Endometrial microvascular endothelial cells (primary cell): Measurements from ENCODE around the gene LRMDA. TPM values are rescaled to one million over a fixed set of nuclear protein-coding genes. Genes with fewer than 3 reads are reported as not detected.

ENCODE experiments used
- in situ Hi-C: cut with HindIII; loops from 2 replicates; pipeline ENCODE4 v1.10.0; 2017; ENCODE audit warnings: low sequenced_read_pairs, low pct_unique_long_range_greater_than_20kb; ENCODE audit errors: inconsistent ontology term
- total RNA-seq: library from RNA; depleted of rRNA; stranded (reverse); fragments of >200 nt; gene quantifications from one replicate; pipeline ENCODE4 v1.2.3, GENCODE V29; 2015; ENCODE audit errors: inconsistent ontology term

The LRMDA gene
- total RNA-seq, 1 donor from 2014 or later, result 1.2 TPM

DNA sequence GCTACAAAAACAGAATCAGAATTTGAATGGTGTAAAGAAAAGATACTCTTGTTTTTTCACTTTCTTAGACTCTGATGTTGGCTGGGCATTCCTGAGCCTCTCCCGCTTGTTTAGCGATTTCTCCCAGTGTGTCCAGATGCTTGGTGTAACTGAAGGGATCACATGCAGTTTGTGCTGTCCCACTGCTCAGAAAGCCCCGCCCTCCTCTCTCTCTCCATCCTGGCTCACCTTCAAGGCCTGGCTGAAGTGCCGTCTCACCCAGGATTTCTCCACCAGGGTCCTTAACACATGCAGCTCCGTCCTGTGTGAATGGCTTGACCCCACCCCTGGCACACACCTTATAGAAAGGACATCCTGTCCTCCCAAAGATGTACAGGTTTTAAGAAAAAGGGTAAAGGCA, 437.1 kb downstream of the LRMDA start:
- in situ Hi-C loops, result no loop called here

GRCh38 chr10:75870039-75870645, 438.7 kb downstream of the LRMDA start:
- in situ Hi-C loops, result no loop called here

GRCh38 chr10:75875740-75876139, 444.3 kb downstream of the LRMDA start:
- in situ Hi-C loops, result no loop called here

GRCh38 chr10:75876710-75877109, 445.3 kb downstream of the LRMDA start:
- in situ Hi-C loops, result no loop called here

DNA sequence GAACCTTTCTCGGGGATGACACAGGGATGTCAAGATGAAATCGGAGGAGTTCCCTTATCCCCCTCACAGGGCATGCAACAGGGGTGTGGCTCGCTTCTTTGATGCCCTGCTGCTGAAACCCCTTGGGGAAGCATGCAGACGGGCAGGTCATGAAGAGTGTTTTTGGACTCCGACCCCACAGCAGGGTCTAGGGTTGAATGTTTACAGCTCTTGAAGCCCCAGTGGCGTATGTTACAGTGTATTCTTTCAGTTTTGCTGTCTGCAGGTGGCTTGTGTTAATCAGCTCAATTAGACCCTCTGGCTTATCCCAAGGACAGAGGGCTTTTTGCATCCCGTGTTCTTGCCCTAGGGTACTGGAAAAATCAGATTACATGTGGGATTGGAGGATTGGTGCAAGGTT, 446.5 kb downstream of the LRMDA start:
- in situ Hi-C loops, result no loop called here

GRCh38 chr10:75878586-75878985, 447.2 kb downstream of the LRMDA start:
- in situ Hi-C loops, result no loop called here

DNA sequence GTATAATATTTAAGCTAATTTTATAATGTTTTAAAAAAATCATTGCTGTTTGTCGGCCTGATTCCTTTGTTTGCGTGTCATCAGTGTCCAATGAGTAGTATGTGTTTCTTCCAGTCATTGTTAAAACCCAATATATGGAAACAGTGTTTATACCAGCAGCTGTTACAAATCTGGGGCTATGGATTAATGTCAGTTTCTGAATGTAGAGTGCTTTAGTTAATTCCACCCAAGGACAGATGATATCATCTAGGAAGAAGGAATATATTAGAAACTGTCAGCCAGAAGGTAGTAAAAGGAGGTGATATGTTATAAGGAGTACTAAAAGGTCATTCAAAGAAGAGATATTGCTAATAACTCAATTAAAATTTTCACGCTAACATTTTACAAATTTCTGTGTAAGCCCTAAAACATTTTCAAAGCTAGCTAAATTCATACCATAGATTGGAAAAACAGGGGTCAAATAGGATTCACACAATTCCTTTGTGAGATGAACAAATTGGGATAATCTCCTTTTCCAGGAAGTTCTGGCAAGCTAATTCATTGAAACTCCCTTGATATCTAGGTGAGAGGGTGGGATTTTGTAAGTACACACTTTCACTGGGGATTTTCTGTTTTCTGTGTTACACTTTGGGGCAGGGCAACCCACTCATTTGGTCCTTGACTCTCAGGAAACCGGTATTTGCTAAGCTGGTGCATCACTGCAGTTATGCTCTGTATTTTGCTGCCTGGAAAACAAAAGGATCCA, 448.8 kb downstream of the LRMDA start:
- in situ Hi-C loops, result no loop called here

GRCh38 chr10:75883081-75884072, 452.0 kb downstream of the LRMDA start:
- in situ Hi-C loops, result no loop called here

- in situ Hi-C loops, result no loop called here
Observed at GRCh38 chr10:75884808-75885207, 453.4 kb downstream of the LRMDA start.

GRCh38 chr10:75887369-75887768, 455.9 kb downstream of the LRMDA start:
- in situ Hi-C loops, result no loop called here

- in situ Hi-C loops, result no loop called here
Observed at GRCh38 chr10:75887992-75888680, 456.7 kb downstream of the LRMDA start.

GRCh38 chr10:75889051-75889450, 457.6 kb downstream of the LRMDA start:
- in situ Hi-C loops, result no loop called here

GRCh38 chr10:75894761-75895160, 463.3 kb downstream of the LRMDA start:
- in situ Hi-C loops, result no loop called here

GRCh38 chr10:75895259-75895658, 463.8 kb downstream of the LRMDA start:
- in situ Hi-C loops, result no loop called here

GRCh38 chr10:75899816-75900390, 468.5 kb downstream of the LRMDA start:
- in situ Hi-C loops, result no loop called here

DNA sequence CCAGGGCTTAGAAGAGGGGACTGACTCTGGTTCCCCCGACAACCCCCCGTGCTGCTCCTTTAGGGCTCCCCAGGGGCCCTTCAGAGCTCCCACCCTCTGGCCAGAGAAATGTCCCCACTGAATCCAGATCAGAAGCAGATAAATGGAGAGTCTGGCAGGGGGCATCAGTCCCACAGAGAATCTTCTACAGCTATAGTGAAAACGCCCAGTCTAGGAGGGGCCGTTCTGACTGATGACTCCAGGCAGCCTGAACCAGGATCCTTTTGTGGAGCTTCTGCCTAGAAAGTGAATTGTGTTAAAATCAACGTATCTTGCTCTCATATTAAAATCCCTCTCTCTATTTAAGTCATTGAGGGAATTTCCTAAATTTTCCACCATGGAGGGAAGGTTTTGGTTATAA, 471.4 kb downstream of the LRMDA start:
- in situ Hi-C loops, result no loop called here

DNA sequence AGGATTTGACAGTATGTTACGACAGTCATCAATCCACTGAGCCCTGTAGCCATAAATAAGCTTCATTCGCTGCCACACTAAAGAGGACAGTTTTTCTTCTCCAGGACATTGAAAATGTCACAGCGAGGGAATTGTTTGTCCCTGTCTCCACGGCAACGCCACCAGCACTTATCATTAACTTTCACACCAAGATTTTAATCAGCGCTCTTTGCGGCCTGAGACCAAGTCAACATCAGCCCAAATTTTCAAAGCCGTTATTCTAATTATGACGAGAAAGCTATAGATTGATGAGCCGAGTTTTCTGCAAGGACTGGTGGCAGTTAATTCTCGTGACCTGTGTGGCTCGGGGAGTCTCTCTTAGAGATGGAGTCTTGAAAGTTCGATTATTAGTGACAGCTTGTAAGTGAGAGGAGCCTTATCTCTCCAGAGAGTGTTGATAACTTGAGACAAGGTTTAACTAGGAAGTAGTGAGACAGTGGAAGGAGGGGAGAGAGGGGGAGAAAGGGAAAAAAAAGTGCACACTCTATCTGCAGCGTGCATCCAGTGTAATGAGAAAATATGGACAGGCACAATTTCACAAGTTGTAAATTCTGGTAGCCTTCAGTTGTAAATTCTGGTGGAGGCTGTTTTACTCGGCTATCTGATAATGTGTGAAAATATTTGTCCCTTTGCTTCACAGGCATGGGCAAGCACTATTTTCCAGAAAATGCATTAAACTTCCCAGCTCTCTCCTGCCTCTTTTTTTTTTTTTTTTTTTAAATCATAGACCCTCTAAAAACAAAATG, 473.3 kb downstream of the LRMDA start:
- in situ Hi-C loops, result no loop called here

DNA sequence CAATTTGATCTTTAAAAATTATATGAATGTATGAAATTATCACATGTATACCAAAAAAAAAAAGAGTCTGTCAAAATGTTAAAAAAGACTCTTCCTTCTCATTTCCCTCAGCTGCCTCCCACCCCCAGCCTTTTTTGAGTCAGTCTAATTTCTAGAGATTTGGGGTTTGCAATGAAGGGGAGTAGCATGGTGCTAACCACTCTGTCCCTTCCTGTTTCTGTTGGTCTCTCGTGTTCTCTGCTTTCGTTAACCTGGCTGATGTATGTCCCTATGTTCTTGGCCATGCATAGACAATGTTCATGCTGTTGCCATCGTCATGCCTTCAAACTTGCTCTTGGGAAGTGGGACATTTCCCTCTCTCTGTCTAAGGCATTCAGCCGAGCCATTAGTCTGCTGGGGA, 474.1 kb downstream of the LRMDA start:
- in situ Hi-C loops, result no loop called here
